Testis (tissue), 2 donors: Measurements from ENCODE around the gene POLR2B.
"Not testable (repeated sequence)": the region's sequence is repeated elsewhere in the genome, so short reads cannot be mapped to it uniquely, and the experiment has no call there.

Experiments
- CTCF ChIP-seq, 3 experiments: fragments of 450-650 bp in 2 of 3; fragments of 200-600 bp in 1 of 3; sonication (generic) in 1 of 3; IDR thresholded peaks; one replicate each; pipeline ENCODE4 v1.5.1; 2016 to 2019; ENCODE audit warnings: antibody characterized with exemption in 3 of 3, mild to moderate bottlenecking in 2 of 3, moderate library complexity in 1 of 3
- POLR2A ChIP-seq: fragments of 450-650 bp; IDR thresholded peaks from one replicate; pipeline ENCODE4 v1.6.1; 2017; ENCODE audit warnings: antibody characterized with exemption, mild to moderate bottlenecking, moderate library complexity

- TF ChIP-seq CTCF (IDR thresholded peaks at IDR 0.05); POLR2A: not testable (repeated sequence)
These were observed 68.3 kb downstream of the POLR2B start for GRCh38 chr4:57047046-57047445.
